Measurements from ENCODE around the gene ADCY5. TPM values are rescaled to one million over a fixed set of nuclear protein-coding genes. Genes with fewer than 3 reads are reported as not detected.

Gene ADCY5
- total RNA-seq, 4 donors from 2014 or later: 3.5 to 44.6 (median 14.5) TPM

GRCh38 chr3:123416173-123416572, 32.7 kb downstream of the ADCY5 start:
- Histone ChIP-seq H3K9me3 (no peaks in the 10 kb centered on the region), H3K4me3 (no peak overlapping the region), H3K4me1 (peaks cover 0 to 38% (median 0%) of the 10 kb centered on the region in 4 donors), H3K27me3 (no peaks in the 10 kb centered on the region), H3K27ac (peak overlapping the region in 3 of 4 donors; percentile 27 to 85 (median 68)), H3K36me3 (no peaks in the 10 kb centered on the region)
- DNase-seq: no peak
- TF ChIP-seq, protein P1, sequence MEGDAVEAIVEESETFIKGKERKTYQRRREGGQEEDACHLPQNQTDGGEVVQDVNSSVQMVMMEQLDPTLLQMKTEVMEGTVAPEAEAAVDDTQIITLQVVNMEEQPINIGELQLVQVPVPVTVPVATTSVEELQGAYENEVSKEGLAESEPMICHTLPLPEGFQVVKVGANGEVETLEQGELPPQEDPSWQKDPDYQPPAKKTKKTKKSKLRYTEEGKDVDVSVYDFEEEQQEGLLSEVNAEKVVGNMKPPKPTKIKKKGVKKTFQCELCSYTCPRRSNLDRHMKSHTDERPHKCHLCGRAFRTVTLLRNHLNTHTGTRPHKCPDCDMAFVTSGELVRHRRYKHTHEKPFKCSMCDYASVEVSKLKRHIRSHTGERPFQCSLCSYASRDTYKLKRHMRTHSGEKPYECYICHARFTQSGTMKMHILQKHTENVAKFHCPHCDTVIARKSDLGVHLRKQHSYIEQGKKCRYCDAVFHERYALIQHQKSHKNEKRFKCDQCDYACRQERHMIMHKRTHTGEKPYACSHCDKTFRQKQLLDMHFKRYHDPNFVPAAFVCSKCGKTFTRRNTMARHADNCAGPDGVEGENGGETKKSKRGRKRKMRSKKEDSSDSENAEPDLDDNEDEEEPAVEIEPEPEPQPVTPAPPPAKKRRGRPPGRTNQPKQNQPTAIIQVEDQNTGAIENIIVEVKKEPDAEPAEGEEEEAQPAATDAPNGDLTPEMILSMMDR (IDR thresholded peaks at IDR 0.05): no peak

- Histone ChIP-seq H3K27ac (peak overlapping the region; percentile 43 to 85 (median 58)), H3K4me1 (peaks cover 0 to 39% (median 0%) of the 10 kb centered on the region in 4 donors), H3K36me3 (no peaks in the 10 kb centered on the region), H3K27me3 (no peaks in the 10 kb centered on the region), H3K4me3 (no peak overlapping the region), H3K9me3 (no peaks in the 10 kb centered on the region)
- TF ChIP-seq, protein P1 (IDR thresholded peaks at IDR 0.05): no peak
- TF ChIP-seq POLR2A (IDR thresholded peaks at IDR 0.05): no peak
- peak in 1 of 3 donors; percentile 44 for DNase-seq
These were observed 33.7 kb downstream of the ADCY5 start for GRCh38 chr3:123414973-123415775.

- H3K36me3 ChIP-seq: no peaks in the 10 kb centered on the region
- peak overlapping the region; percentile 49 to 85 (median 60) for H3K27ac ChIP-seq
- peak overlapping the region in 1 of 4 donors; percentile 12 for H3K4me3 ChIP-seq
- H3K27me3 ChIP-seq: no peaks in the 10 kb centered on the region
- no peak for DNase-seq
- H3K9me3 ChIP-seq: no peaks in the 10 kb centered on the region
- TF ChIP-seq, protein P1 (IDR thresholded peaks at IDR 0.05): no peak
- no peak for TF ChIP-seq POLR2A (IDR thresholded peaks at IDR 0.05)
- H3K4me1 ChIP-seq: peaks cover 0 to 39% (median 0%) of the 10 kb centered on the region in 4 donors
These were observed 35.9 kb downstream of the ADCY5 start for GRCh38 chr3:123412811-123413604.

- Histone ChIP-seq H3K9me3 (no peaks in the 10 kb centered on the region), H3K36me3 (no peaks in the 10 kb centered on the region), H3K4me1 (peaks cover 0 to 39% (median 0%) of the 10 kb centered on the region in 4 donors), H3K27me3 (no peaks in the 10 kb centered on the region), H3K4me3 (peak overlapping the region in 1 of 4 donors; percentile 12), H3K27ac (peak overlapping the region; percentile 3 to 85 (median 60))
- no peak for DNase-seq
- no peak for TF ChIP-seq POLR2A (IDR thresholded peaks at IDR 0.05)
- TF ChIP-seq, protein P1 (IDR thresholded peaks at IDR 0.05): peak in 1 of 6 experiments; percentile 14
These were observed 36.8 kb downstream of the ADCY5 start for GRCh38 chr3:123412076-123412475.

DNA sequence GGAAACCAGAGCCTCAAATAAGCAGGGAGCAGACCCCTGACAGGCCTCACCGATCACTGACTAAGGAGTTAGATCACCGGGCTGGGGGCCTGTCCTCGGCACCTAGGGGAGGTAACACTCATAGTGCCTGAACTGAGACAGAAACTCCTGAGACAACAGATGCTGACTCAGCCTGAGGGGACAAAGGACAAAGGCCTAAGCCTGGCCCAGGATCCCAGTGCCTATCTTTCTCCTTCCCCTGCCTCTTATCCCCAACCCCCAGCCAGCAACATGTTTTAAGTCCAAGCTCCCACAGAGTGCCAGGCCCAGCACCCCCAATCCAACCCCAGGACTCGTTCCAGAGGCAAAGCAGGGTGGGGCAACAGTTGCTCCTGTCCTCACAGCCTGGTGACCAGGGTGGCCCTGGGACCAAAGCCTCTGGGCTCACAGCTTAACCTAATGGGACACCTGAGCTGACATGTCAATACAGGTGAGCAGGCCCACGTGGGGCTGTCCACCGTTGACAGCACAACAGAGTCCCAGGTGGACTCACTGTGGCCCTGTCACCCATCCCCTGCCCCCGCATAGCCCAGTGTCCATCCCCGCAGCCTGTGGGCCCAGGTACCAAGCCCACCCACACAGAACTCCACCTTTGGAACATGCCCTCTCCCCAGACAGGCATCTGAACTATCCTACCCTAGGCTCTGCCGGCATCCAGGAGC, 37.4 kb downstream of the ADCY5 start:
- H3K4me3 ChIP-seq: no peak overlapping the region
- TF ChIP-seq, protein P1 (IDR thresholded peaks at IDR 0.05): no peak
- TF ChIP-seq POLR2A (IDR thresholded peaks at IDR 0.05): no peak
- H3K9me3 ChIP-seq: no peaks in the 10 kb centered on the region
- no peaks in the 10 kb centered on the region for H3K36me3 ChIP-seq
- DNase-seq: peak in 2 of 3 donors; percentile 62 to 75
- peak overlapping the region; percentile 3 to 85 (median 60) for H3K27ac ChIP-seq
- H3K27me3 ChIP-seq: no peaks in the 10 kb centered on the region
- peaks cover 0 to 39% (median 0%) of the 10 kb centered on the region in 4 donors for H3K4me1 ChIP-seq

All from Peyer's patch (tissue), 4 donors.